Activated naive CD4-positive, alpha-beta T cell treated with anti-CD3 and anti-CD28 coated beads for 36 hours (primary cell): ENCODE data around the gene LIMCH1. TPM values are rescaled to one million over a fixed set of nuclear protein-coding genes. Genes with fewer than 3 reads are reported as not detected.
"Not testable (repeated sequence)": the region's sequence is repeated elsewhere in the genome, so short reads cannot be mapped to it uniquely, and the experiment has no call there.

Experiments used
- CTCF ChIA-PET: fragments of 350-600 bp; sonication (Branson Sonifier 250); formaldehyde crosslinking; loops from one replicate; lab custom pipeline; 2021; ENCODE audit warnings: antibody characterized with exemption; lab: Charles Lee
- DNase-seq: peaks from one replicate; pipeline ENCODE4 v3.0.0-alpha.2; 2020
- H3K27ac Mint-ChIP-seq: one replicate; pipeline ENCODE4 v1.8.0; 2021; ENCODE audit warnings: mild to moderate bottlenecking, mixed read lengths
- H3K27me3 Mint-ChIP-seq: one replicate; pipeline ENCODE4 v1.8.0; 2021; ENCODE audit warnings: low read depth, mixed read lengths
- H3K36me3 Mint-ChIP-seq: one replicate; pipeline ENCODE4 v1.8.0; 2021; ENCODE audit warnings: low read depth, mixed read lengths
- H3K4me1 Mint-ChIP-seq: one replicate; pipeline ENCODE4 v1.8.0; 2021; ENCODE audit warnings: low read depth, mixed read lengths
- H3K4me3 Mint-ChIP-seq: one replicate; pipeline ENCODE4 v1.8.0; 2021; ENCODE audit warnings: mild to moderate bottlenecking, moderate library complexity, mixed read lengths
- H3K9me3 Mint-ChIP-seq: one replicate; pipeline ENCODE4 v1.8.0; 2021; ENCODE audit warnings: mixed read lengths
- intact Hi-C: fragments of 100-400 bp; cut with micrococcal nuclease; formaldehyde crosslinking; loops from one replicate; pipeline ENCODE4 v1.15.1; 2023
- total RNA-seq, 2 experiments: library from RNA; stranded (reverse); gene quantifications; one replicate each; pipeline ENCODE4 v1.2.3, GENCODE V29; 2021

Gene LIMCH1
- total RNA-seq, 2 experiments from 2014 or later, result not detected

DNA sequence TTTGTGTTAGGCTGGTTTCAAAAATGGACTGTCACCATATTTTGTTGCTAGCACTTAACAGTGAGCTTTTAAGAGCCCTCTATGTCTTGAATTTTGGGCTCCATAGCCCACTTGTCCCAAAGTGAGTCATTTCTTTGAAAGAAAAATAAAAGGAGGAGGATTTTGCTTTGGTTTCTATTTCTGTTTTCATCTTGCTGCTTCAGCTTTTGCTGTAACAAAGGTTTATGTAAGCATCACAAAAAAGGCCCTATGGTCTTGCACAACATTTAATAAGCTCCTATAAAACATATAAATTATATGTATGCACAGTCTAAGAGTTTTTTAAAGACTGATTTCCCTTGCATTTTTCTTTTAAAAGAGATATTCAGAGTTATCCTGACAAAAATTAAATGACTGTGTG, 105.4 kb downstream of the LIMCH1 start:
- intact Hi-C loops, result loop anchor here (5.0 kb wide), 2 partner anchors 361 to 716 kb away; no protein-coding TSS in a partner anchor
- CTCF ChIA-PET, result interaction anchor here (1.4 kb wide), 1 partner anchor 363 kb away, joined by 3 read pairs; no protein-coding TSS in a partner anchor
- DNase-seq, result no peak
- no peak overlapping the region for H3K4me3 Mint-ChIP-seq
- no peaks in the 10 kb centered on the region for H3K4me1 Mint-ChIP-seq
- H3K27ac Mint-ChIP-seq, result no peak overlapping the region
- no peaks in the 10 kb centered on the region for H3K9me3 Mint-ChIP-seq
- H3K27me3 Mint-ChIP-seq, result peaks cover 31% of the 10 kb centered on the region
- H3K36me3 Mint-ChIP-seq, result no peaks in the 10 kb centered on the region

DNA sequence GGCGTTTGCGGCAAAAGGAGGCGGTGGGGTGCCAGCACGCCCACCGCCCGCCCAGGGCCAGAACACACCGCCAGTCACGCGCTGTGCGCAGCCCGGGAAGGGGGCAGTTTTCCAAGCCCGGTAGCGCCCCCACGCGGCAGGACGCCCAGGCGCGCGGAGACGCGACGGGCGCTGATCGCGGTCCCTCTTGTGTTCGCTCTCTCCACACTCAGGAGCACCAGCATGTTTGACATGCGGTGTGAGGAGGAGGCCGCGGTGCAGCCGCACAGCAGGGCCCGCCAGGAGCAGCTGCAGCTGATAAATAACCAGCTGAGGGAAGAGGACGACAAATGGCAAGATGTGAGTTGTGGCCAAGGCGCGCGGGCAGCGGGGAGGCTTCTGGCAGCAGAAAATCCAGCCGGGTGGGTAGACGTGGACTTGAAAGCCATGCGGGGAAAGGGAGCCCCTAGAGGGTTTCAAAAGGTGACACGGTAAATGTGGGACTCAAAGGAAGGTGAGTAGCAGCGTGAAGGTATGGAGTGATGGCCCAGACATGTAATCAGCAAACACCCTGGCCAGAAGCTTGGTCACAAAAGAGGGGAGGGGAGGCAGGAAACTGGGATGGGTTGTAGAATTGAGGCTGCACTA, 106.4 kb downstream of the LIMCH1 start:
- no peaks in the 10 kb centered on the region for H3K9me3 Mint-ChIP-seq
- intact Hi-C loops, result loop anchor here (5.0 kb wide), 2 partner anchors 362 to 717 kb away; no protein-coding TSS in a partner anchor
- H3K27me3 Mint-ChIP-seq, result peaks cover 31% of the 10 kb centered on the region
- H3K27ac Mint-ChIP-seq, result no peak overlapping the region
- H3K4me1 Mint-ChIP-seq, result no peaks in the 10 kb centered on the region
- CTCF ChIA-PET, result interaction anchor here (1.4 kb wide), 1 partner anchor 364 kb away, joined by 3 read pairs; no protein-coding TSS in a partner anchor
- H3K4me3 Mint-ChIP-seq, result no peak overlapping the region
- H3K36me3 Mint-ChIP-seq, result no peaks in the 10 kb centered on the region
- peak; percentile 42 for DNase-seq

DNA sequence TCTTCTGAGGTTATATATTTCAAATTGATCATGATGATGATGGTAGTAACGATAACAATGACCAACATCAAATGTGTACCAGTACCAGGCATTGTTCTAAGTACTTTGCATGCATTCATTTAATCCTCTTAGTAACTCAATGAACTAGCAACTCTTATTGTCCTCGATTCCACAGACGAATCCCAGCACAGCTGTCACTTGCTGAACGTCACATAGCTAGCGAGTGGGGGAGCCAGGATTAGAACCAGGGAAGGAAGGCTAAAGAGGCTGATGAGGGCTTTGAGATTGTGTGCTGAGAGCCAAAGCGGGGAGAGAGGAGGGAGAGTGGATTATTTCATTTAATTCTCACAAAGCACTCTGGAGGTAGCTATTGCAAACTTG, 106.9 kb downstream of the LIMCH1 start:
- H3K27ac Mint-ChIP-seq, result no peak overlapping the region
- intact Hi-C loops, result loop anchor here (5.0 kb wide), 2 partner anchors 363 to 718 kb away; no protein-coding TSS in a partner anchor
- H3K36me3 Mint-ChIP-seq, result no peaks in the 10 kb centered on the region
- no peak for DNase-seq
- CTCF ChIA-PET, result no interaction called here
- H3K4me3 Mint-ChIP-seq, result no peak overlapping the region
- no peaks in the 10 kb centered on the region for H3K4me1 Mint-ChIP-seq
- H3K27me3 Mint-ChIP-seq, result peaks cover 28% of the 10 kb centered on the region
- no peaks in the 10 kb centered on the region for H3K9me3 Mint-ChIP-seq

DNA sequence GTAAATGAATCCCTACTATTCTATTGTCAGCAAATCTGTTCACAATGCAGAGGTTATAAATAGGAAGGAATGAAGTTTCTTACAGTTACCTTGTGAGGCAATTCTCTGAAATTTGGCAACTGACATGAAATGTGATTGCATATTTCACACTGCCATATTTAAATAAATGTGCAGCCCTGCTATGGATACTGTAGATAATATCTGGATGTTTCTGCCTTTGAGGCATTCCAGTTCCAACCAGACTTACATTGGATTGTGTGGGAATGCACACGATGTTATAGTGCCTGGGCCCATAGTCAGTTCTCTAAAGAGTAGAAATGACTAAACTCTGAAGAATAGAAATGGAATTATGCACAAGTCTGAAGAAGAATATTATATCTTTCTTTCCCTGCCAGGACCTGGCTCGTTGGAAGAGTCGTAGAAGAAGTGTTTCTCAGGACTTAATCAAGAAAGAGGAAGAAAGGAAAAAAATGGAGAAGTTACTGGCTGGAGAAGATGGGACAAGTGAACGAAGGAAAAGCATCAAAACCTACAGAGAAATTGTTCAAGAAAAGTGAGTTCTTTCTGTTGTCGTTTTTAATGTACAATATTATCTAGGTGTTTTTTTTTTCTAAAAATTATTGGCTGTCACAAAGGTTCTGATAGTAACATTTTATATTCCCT, 107.9 kb downstream of the LIMCH1 start:
- H3K36me3 Mint-ChIP-seq, result no peaks in the 10 kb centered on the region
- H3K27me3 Mint-ChIP-seq, result peaks cover 26% of the 10 kb centered on the region
- H3K4me1 Mint-ChIP-seq, result no peaks in the 10 kb centered on the region
- no peak overlapping the region for H3K4me3 Mint-ChIP-seq
- H3K9me3 Mint-ChIP-seq, result no peaks in the 10 kb centered on the region
- CTCF ChIA-PET, result no interaction called here
- intact Hi-C loops, result no loop called here
- no peak for DNase-seq
- H3K27ac Mint-ChIP-seq, result no peak overlapping the region

DNA sequence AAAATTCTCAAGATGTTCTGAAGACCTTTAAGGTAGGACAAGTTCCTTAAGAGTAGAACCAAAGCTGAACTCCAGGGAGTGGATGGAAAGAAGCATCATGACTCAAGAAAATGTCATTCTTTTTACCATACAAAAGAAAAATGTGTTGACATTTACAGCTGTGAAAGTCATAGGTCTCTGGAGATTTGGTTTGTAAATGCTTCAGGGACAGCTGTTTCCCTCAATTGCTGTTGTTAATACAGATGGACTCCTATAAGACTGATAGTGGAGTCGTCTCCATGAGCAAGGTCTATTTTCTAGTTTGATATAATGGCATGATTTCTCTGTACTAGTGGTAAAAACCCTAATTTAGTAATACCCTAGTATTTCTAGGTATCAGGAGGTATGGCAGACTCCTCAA, 108.9 kb downstream of the LIMCH1 start:
- no peak for DNase-seq
- no peaks in the 10 kb centered on the region for H3K4me1 Mint-ChIP-seq
- H3K4me3 Mint-ChIP-seq, result no peak overlapping the region
- CTCF ChIA-PET, result interaction anchor here (1.0 kb wide), 1 partner anchor 366 kb away, joined by 3 read pairs; no protein-coding TSS in a partner anchor
- intact Hi-C loops, result no loop called here
- H3K27ac Mint-ChIP-seq, result no peak overlapping the region
- H3K27me3 Mint-ChIP-seq, result peaks cover 26% of the 10 kb centered on the region
- H3K9me3 Mint-ChIP-seq, result no peaks in the 10 kb centered on the region
- no peaks in the 10 kb centered on the region for H3K36me3 Mint-ChIP-seq

DNA sequence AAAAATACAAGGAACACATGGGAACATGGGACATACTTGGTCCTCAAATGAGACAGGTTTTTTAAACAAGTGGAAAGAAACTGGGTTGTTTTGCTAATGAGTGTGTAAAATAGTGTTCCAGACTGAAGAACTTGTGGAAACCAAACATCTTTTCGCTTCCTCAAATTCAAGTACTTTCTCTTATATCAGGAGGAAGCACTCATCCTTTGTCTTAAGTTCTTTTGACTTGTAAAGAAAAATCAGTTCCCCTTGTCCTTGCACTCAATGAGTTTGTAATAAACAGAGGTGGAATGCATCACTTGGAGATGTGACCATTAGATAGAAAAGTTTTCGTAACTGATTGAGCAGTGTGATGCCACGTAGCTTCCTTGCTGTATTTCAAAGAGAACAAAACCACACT, 109.4 kb downstream of the LIMCH1 start:
- CTCF ChIA-PET, result interaction anchor here (1.0 kb wide), 1 partner anchor 366 kb away, joined by 3 read pairs; no protein-coding TSS in a partner anchor
- H3K4me1 Mint-ChIP-seq, result no peaks in the 10 kb centered on the region
- intact Hi-C loops, result no loop called here
- DNase-seq, result no peak
- H3K27me3 Mint-ChIP-seq, result peaks cover 28% of the 10 kb centered on the region
- H3K36me3 Mint-ChIP-seq, result no peaks in the 10 kb centered on the region
- H3K27ac Mint-ChIP-seq, result no peak overlapping the region
- no peak overlapping the region for H3K4me3 Mint-ChIP-seq
- H3K9me3 Mint-ChIP-seq, result no peaks in the 10 kb centered on the region

DNA sequence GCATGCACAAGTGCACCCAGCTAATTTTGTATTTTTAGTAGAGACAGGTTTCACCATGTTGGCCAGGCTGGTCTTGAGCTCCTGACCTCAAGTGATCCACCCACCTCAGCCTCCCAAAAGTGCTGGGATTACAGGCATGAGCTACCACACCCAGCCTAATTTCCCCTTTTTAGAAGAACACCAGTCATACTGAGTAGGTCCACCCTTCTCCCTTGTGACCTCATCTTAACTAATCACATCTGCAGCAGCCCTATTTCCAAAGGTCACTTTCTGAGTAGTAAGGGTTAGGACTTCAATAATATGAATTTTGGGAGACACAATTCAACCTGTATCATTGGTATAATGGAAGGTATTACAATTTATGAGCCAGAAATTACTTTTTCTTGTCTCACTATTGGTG, 113.2 kb downstream of the LIMCH1 start:
- DNase-seq, H3K27me3 Mint-ChIP-seq, H3K9me3 Mint-ChIP-seq, H3K36me3 Mint-ChIP-seq, H3K4me3 Mint-ChIP-seq, H3K27ac Mint-ChIP-seq, intact Hi-C loops, H3K4me1 Mint-ChIP-seq: not testable (repeated sequence)
- CTCF ChIA-PET, result interaction anchor here (1.4 kb wide), 1 partner anchor 11 kb away, joined by 3 read pairs; no protein-coding TSS in a partner anchor

DNA sequence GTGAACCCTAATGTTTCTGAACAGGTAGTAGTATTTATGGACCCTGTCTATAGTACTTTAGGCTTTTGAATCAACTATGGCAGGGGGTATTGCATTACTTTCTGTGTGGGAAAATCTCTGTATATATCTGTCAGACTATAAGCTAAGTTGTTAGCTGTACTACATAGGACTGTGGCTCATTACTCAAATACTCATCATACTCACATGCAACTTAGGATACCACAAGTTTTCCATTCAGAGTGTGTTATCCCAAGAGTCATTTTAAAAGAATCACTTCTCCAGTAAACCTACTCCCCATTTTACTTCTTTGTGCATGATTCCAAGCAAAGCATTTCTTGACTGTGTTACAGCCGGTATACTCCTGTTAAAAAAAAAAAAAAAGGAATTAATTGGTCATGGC, 115.0 kb downstream of the LIMCH1 start:
- CTCF ChIA-PET, result interaction anchor here (0.7 to 0.9 kb wide), 2 partner anchors 9 to 373 kb away, joined by 3 to 5 read pairs; no protein-coding TSS in a partner anchor
- DNase-seq, result no peak
- H3K9me3 Mint-ChIP-seq, result no peaks in the 10 kb centered on the region
- peaks cover 8% of the 10 kb centered on the region for H3K27me3 Mint-ChIP-seq
- H3K27ac Mint-ChIP-seq, result no peak overlapping the region
- intact Hi-C loops, result no loop called here
- no peak overlapping the region for H3K4me3 Mint-ChIP-seq
- H3K4me1 Mint-ChIP-seq, result no peaks in the 10 kb centered on the region
- no peaks in the 10 kb centered on the region for H3K36me3 Mint-ChIP-seq

DNA sequence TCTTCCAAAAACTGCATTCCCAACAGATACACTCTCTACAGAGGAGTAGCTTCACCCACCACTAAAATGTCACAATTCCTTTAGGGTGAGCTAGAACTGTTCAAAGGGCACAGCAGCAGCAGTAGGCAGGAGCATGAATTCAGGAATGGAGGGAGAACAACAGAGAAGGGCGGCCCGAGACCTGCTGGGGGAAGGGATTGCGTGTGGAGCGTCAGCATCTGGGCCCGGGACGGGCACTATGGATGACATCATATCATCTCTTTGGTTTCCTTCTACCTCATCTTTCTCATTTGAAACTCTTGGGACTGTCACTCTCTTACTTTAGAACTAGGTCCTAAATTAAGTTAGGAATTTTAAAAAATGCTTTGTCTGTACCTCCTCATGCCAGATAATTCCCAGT, 115.6 kb downstream of the LIMCH1 start:
- no peak for DNase-seq
- intact Hi-C loops, result no loop called here
- CTCF ChIA-PET, result interaction anchor here (0.7 to 0.9 kb wide), 2 partner anchors 9 to 374 kb away, joined by 3 to 5 read pairs; no protein-coding TSS in a partner anchor
- H3K27ac Mint-ChIP-seq, result no peak overlapping the region
- peaks cover 4% of the 10 kb centered on the region for H3K27me3 Mint-ChIP-seq
- H3K4me1 Mint-ChIP-seq, result no peaks in the 10 kb centered on the region
- H3K9me3 Mint-ChIP-seq, result no peaks in the 10 kb centered on the region
- no peaks in the 10 kb centered on the region for H3K36me3 Mint-ChIP-seq
- no peak overlapping the region for H3K4me3 Mint-ChIP-seq

DNA sequence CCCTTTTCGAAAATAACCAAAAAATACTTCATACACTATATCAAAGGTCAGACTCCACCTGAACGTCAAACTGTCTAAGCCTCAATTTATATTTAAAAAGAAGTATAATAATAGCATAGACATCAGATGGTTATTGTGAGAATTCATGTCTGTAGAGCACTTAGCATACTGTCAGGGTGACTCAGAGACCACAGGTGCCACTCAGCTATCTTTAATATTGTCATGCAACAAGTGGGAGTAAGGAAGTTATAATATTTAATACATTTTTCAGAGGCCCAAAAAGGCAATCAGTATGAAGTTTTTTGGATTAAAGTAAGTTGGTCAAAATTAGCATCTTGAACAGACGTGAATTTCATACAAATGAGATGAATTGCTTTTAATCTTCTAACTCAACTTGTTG, 117.2 kb downstream of the LIMCH1 start:
- Mint-ChIP-seq H3K9me3 (no peaks in the 10 kb centered on the region), H3K36me3 (no peaks in the 10 kb centered on the region), H3K4me3 (no peak overlapping the region), H3K4me1 (no peaks in the 10 kb centered on the region), H3K27ac (no peak overlapping the region), H3K27me3 (peaks cover 4% of the 10 kb centered on the region)
- CTCF ChIA-PET, result interaction anchor here (0.6 to 0.7 kb wide), 2 partner anchors 55 to 292 kb away, joined by 3 to 5 read pairs; no protein-coding TSS in a partner anchor
- intact Hi-C loops, result no loop called here
- no peak for DNase-seq

DNA sequence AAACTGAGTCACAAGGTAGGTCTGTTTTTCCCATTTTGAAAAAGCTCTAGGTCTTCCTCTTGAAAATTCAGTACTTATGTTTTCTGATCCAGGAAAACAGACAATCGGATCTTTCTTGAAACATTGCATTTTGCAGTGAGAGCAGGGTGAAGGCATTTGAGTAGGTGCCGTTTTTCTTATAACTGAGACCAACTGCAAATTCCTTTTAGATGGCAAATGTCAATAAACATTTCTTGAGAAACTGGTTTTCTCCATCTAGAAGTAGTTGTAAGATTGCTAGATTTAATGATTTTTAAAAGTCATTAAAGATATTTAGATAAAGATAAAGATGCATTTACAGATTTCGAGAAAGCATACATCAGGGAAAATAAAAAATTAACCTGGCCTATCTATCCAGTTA, 118.1 kb downstream of the LIMCH1 start:
- H3K27ac Mint-ChIP-seq, result no peak overlapping the region
- peaks cover 4% of the 10 kb centered on the region for H3K27me3 Mint-ChIP-seq
- H3K36me3 Mint-ChIP-seq, result no peaks in the 10 kb centered on the region
- no peak for DNase-seq
- H3K9me3 Mint-ChIP-seq, result no peaks in the 10 kb centered on the region
- no peak overlapping the region for H3K4me3 Mint-ChIP-seq
- intact Hi-C loops, result no loop called here
- H3K4me1 Mint-ChIP-seq, result peaks cover 4% of the 10 kb centered on the region
- CTCF ChIA-PET, result interaction anchor here (0.6 kb wide), 1 partner anchor 47 kb away, joined by 3 read pairs; no protein-coding TSS in a partner anchor

DNA sequence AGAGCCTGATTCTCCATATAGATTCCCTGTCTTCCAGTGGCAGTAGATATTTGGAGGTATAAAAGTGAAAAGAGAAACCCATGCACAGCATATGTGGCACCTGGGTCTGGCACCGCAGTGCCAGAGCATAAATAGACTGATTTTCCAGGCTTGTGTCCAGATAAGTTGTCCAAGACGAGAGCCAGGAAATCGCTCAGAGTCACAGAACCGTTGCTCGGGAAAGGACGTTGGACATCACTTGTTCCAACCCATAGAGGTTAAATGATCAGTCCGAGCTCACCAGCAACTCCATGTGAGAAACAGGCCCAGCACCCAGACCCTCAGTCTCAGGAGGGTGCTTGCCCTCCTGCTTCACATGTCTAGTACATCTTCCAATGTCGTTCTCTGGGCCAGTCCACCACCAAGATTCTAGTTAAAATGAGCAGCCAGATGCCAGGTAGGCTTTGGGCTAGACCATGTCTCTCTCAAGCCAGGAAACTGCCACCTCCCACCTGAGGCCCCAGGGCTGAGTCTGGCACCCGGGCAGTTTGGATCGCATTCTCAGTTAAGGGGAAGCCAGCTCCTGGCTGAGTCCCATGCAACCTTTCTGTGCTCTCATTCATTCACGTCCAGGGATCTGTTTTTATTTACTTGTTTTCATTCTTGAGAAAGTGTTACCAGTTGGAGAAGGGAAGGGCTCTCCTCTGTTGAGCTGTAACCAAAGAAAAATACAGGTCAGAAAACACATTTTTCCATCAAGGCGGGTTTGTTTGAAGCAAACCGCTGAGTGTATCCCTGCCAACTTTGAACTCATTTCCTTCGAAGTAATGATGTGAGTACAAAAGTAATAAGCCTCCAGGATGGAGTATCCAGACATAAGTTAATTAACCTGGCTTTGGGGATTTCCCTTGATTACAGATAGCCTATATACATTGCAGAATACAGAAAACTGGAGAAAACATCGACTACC, 118.9 kb downstream of the LIMCH1 start:
- intact Hi-C loops, result no loop called here
- Mint-ChIP-seq H3K27ac (no peak overlapping the region), H3K27me3 (peaks cover 4% of the 10 kb centered on the region), H3K9me3 (no peaks in the 10 kb centered on the region), H3K4me3 (no peak overlapping the region), H3K36me3 (no peaks in the 10 kb centered on the region), H3K4me1 (peaks cover 4% of the 10 kb centered on the region)
- no peak for DNase-seq
- CTCF ChIA-PET, result interaction anchor here (0.6 kb wide), 1 partner anchor 48 kb away, joined by 3 read pairs; no protein-coding TSS in a partner anchor
